A673 (cell line): ENCODE data around the gene SLC29A3.

ENCODE experiments used
- EZH2 ChIP-seq: fragments of 200-600 bp; sonication (generic); IDR thresholded peaks from 2 replicates; pipeline ENCODE4 v1.6.1; 2017; ENCODE audit warnings: borderline replicate concordance, low read depth, mild to moderate bottlenecking, mixed read lengths, antibody characterized with exemption, low read length; ENCODE audit not compliant: poor library complexity, severe bottlenecking
- TF ChIP-seq, protein P1 (sequence below): fragments of 300-800, 200-600 bp; sonication (generic); conservative IDR thresholded peaks from 2 replicates; pipeline ENCODE4 v1.5.1; 2017; ENCODE audit warnings: low read depth, mild to moderate bottlenecking, antibody characterized with exemption, low read length, moderate library complexity, mixed read lengths

DNA sequence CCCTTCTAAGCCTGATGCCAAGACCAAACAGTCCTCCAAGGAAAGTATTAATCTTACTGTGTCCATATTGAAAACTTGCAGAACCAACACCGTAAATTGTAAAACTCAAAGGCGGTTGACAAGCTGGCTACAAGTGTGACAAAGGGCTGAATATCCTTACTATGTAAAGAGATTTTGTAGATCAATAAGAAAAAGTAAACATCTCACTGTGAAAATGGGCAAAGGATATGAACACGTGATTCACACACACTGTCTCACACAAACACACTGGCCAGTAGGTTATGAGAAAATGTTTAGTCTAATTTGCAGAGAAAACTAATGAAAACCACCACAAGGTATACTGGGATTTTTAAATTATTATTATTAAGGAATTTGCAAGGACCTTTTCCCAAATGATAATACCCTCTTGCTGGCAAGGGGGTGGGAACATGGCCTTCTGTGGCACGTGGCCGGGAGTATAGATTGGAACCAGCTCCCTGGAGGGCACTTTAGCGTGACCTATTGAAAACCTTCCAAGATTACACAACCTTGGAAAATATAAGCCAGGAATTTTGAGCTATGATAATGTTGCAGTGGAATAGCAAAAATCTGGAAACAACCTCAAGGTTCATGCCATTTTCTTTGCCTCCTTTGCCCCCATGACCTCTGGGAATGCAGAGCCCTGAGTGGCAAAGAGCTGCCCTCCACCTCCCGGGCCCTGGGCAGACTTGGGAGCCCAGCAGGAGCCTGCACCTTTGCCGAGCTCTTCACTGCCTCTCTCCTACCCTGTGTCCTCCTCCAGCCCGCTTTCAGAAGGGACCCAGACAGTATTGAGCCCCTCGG lies 26.2 kb upstream of the SLC29A3 start:
- TF ChIP-seq, protein P1, sequence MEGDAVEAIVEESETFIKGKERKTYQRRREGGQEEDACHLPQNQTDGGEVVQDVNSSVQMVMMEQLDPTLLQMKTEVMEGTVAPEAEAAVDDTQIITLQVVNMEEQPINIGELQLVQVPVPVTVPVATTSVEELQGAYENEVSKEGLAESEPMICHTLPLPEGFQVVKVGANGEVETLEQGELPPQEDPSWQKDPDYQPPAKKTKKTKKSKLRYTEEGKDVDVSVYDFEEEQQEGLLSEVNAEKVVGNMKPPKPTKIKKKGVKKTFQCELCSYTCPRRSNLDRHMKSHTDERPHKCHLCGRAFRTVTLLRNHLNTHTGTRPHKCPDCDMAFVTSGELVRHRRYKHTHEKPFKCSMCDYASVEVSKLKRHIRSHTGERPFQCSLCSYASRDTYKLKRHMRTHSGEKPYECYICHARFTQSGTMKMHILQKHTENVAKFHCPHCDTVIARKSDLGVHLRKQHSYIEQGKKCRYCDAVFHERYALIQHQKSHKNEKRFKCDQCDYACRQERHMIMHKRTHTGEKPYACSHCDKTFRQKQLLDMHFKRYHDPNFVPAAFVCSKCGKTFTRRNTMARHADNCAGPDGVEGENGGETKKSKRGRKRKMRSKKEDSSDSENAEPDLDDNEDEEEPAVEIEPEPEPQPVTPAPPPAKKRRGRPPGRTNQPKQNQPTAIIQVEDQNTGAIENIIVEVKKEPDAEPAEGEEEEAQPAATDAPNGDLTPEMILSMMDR, result no peak
- TF ChIP-seq EZH2, result no peak
